GM12801 (cell line): ENCODE data around the gene CDH23.

Source experiments
- CTCF ChIP-seq: IDR thresholded peaks from one replicate; pipeline ENCODE4 v1.5.1; 2011; ENCODE audit warnings: control low read depth; ENCODE audit not compliant: insufficient read length; ENCODE audit errors: extremely low read depth

The CDH23 gene

GRCh38 chr10:71547876-71548846 is 151.4 kb downstream of the CDH23 start:
- TF ChIP-seq CTCF, result no peak

- TF ChIP-seq CTCF, result no peak
Observed at GRCh38 chr10:71549766-71550533, 153.2 kb downstream of the CDH23 start.

- no peak for TF ChIP-seq CTCF
Observed at GRCh38 chr10:71550628-71551027, 153.9 kb downstream of the CDH23 start.

- TF ChIP-seq CTCF, result no peak
Observed at GRCh38 chr10:71551970-71552369, 155.2 kb downstream of the CDH23 start.

GRCh38 chr10:71553432-71553831 is 156.7 kb downstream of the CDH23 start:
- no peak for TF ChIP-seq CTCF

- TF ChIP-seq CTCF, result no peak
Observed at GRCh38 chr10:71554671-71555070, 158.0 kb downstream of the CDH23 start.

- no peak for TF ChIP-seq CTCF
Observed at GRCh38 chr10:71555087-71555723, 158.5 kb downstream of the CDH23 start.
